Mesothelial cell of epicardium (in vitro differentiated cells): ENCODE data around the gene PSG4. TPM values are rescaled to one million over a fixed set of nuclear protein-coding genes. Genes with fewer than 3 reads are reported as not detected.
"Not testable (repeated sequence)": the region's sequence is repeated elsewhere in the genome, so short reads cannot be mapped to it uniquely, and the experiment has no call there.

Experiments used
- DNase-seq, 2 experiments: peaks; one replicate each; pipeline ENCODE4 v3.0.0; 2021; ENCODE audit warnings: low spot score in 2 of 2; ENCODE audit not compliant: unreplicated experiment in 2 of 2
- H3K27ac Mint-ChIP-seq: 2 replicates; pipeline ENCODE4 v1.8.0; 2021; ENCODE audit warnings: mixed read lengths
- H3K27me3 Mint-ChIP-seq: 2 replicates; pipeline ENCODE4 v1.8.0; 2021; ENCODE audit warnings: low read depth, mixed read lengths
- H3K36me3 Mint-ChIP-seq: 2 replicates; pipeline ENCODE4 v1.8.0; 2021; ENCODE audit warnings: mixed read lengths
- H3K4me1 Mint-ChIP-seq: 2 replicates; pipeline ENCODE4 v1.8.0; 2021; ENCODE audit warnings: mixed read lengths
- H3K4me3 Mint-ChIP-seq: 2 replicates; pipeline ENCODE4 v1.8.0; 2021; ENCODE audit warnings: mild to moderate bottlenecking, moderate library complexity, mixed read lengths
- H3K9me3 Mint-ChIP-seq: 2 replicates; pipeline ENCODE4 v1.8.0; 2021; ENCODE audit warnings: mixed read lengths
- CTCF ChIP-seq: fragments of 200-600 bp; sonication (generic); IDR thresholded peaks from one replicate; pipeline ENCODE4 v1.5.0; 2021; ENCODE audit warnings: antibody characterized with exemption; ENCODE audit not compliant: unreplicated experiment
- total RNA-seq: library from RNA; stranded (reverse); gene quantifications from 3 replicates; pipeline ENCODE4 v1.2.1, GENCODE V29; 2021

Gene PSG4
- total RNA-seq, 1 donor from 2014 or later, result not detected

- Mint-ChIP-seq H3K27ac (no peak overlapping the region), H3K9me3 (peaks cover 10% of the 10 kb centered on the region), H3K36me3 (peaks cover 2% of the 10 kb centered on the region), H3K4me3 (no peak overlapping the region), H3K4me1 (no peaks in the 10 kb centered on the region), H3K27me3 (no peaks in the 10 kb centered on the region)
- no peak for TF ChIP-seq CTCF
- DNase-seq, result no peak
Measured at GRCh38 chr19:43224855-43225253, 19.4 kb upstream of the PSG4 start.

GRCh38 chr19:43224201-43224854, 18.9 kb upstream of the PSG4 start:
- not testable (repeated sequence) for DNase-seq, H3K36me3 Mint-ChIP-seq, H3K9me3 Mint-ChIP-seq, H3K4me1 Mint-ChIP-seq, H3K4me3 Mint-ChIP-seq, H3K27ac Mint-ChIP-seq, H3K27me3 Mint-ChIP-seq

GRCh38 chr19:43221891-43222290, 16.5 kb upstream of the PSG4 start:
- H3K4me3 Mint-ChIP-seq, H3K27ac Mint-ChIP-seq, H3K27me3 Mint-ChIP-seq, DNase-seq, H3K4me1 Mint-ChIP-seq, H3K36me3 Mint-ChIP-seq: not testable (repeated sequence)
- peaks cover 12% of the 10 kb centered on the region for H3K9me3 Mint-ChIP-seq

GRCh38 chr19:43219136-43219535, 13.7 kb upstream of the PSG4 start:
- H3K27ac Mint-ChIP-seq, H3K4me3 Mint-ChIP-seq, DNase-seq, H3K36me3 Mint-ChIP-seq, H3K4me1 Mint-ChIP-seq, H3K27me3 Mint-ChIP-seq: not testable (repeated sequence)
- H3K9me3 Mint-ChIP-seq, result peaks cover 27% of the 10 kb centered on the region

- H3K4me3 Mint-ChIP-seq, H3K27ac Mint-ChIP-seq, H3K27me3 Mint-ChIP-seq, DNase-seq, H3K4me1 Mint-ChIP-seq, H3K36me3 Mint-ChIP-seq: not testable (repeated sequence)
- H3K9me3 Mint-ChIP-seq, result peaks cover 24% of the 10 kb centered on the region
Measured at GRCh38 chr19:43215881-43216280, 10.4 kb upstream of the PSG4 start.

GRCh38 chr19:43207991-43208390, 2.6 kb upstream of the PSG4 start:
- no peaks in the 10 kb centered on the region for H3K27me3 Mint-ChIP-seq
- no peaks in the 10 kb centered on the region for H3K36me3 Mint-ChIP-seq
- H3K4me1 Mint-ChIP-seq, result no peaks in the 10 kb centered on the region
- H3K9me3 Mint-ChIP-seq, result peaks cover 20% of the 10 kb centered on the region
- no peak overlapping the region for H3K27ac Mint-ChIP-seq
- no peak for DNase-seq
- no peak overlapping the region for H3K4me3 Mint-ChIP-seq
- no peak for TF ChIP-seq CTCF

- not testable (repeated sequence) for H3K4me1 Mint-ChIP-seq, H3K36me3 Mint-ChIP-seq, H3K4me3 Mint-ChIP-seq, H3K27ac Mint-ChIP-seq, DNase-seq, H3K27me3 Mint-ChIP-seq
- peaks cover 20% of the 10 kb centered on the region for H3K9me3 Mint-ChIP-seq
Measured at GRCh38 chr19:43207174-43207573, 1.7 kb upstream of the PSG4 start.

GRCh38 chr19:43203611-43204010, 1.8 kb downstream of the PSG4 start:
- DNase-seq, H3K27me3 Mint-ChIP-seq, H3K36me3 Mint-ChIP-seq, H3K4me3 Mint-ChIP-seq, H3K27ac Mint-ChIP-seq, H3K4me1 Mint-ChIP-seq: not testable (repeated sequence)
- peaks cover 17% of the 10 kb centered on the region for H3K9me3 Mint-ChIP-seq

GRCh38 chr19:43201891-43202290, 3.5 kb downstream of the PSG4 start:
- not testable (repeated sequence) for H3K27me3 Mint-ChIP-seq, H3K36me3 Mint-ChIP-seq, H3K4me1 Mint-ChIP-seq, H3K4me3 Mint-ChIP-seq, DNase-seq, H3K27ac Mint-ChIP-seq
- peaks cover 17% of the 10 kb centered on the region for H3K9me3 Mint-ChIP-seq

- peaks cover 21% of the 10 kb centered on the region for H3K9me3 Mint-ChIP-seq
- not testable (repeated sequence) for H3K36me3 Mint-ChIP-seq, DNase-seq, H3K27ac Mint-ChIP-seq, H3K4me1 Mint-ChIP-seq, H3K27me3 Mint-ChIP-seq, H3K4me3 Mint-ChIP-seq
Measured at GRCh38 chr19:43201337-43201801, 4.1 kb downstream of the PSG4 start.

GRCh38 chr19:43198686-43199419, 6.6 kb downstream of the PSG4 start:
- not testable (repeated sequence) for H3K4me3 Mint-ChIP-seq, H3K27ac Mint-ChIP-seq, H3K36me3 Mint-ChIP-seq, H3K27me3 Mint-ChIP-seq, H3K4me1 Mint-ChIP-seq, DNase-seq
- peaks cover 38% of the 10 kb centered on the region for H3K9me3 Mint-ChIP-seq

- not testable (repeated sequence) for H3K27me3 Mint-ChIP-seq, H3K27ac Mint-ChIP-seq, H3K36me3 Mint-ChIP-seq, H3K4me3 Mint-ChIP-seq, DNase-seq, H3K4me1 Mint-ChIP-seq
- peaks cover 44% of the 10 kb centered on the region for H3K9me3 Mint-ChIP-seq
Measured at GRCh38 chr19:43197666-43198397, 7.6 kb downstream of the PSG4 start.
